Ecto neural progenitor cell (in vitro differentiated cells): ENCODE results near the gene YPEL2.
A peak's percentile ranks its signal among the peaks of the same experiment; 100 is the strongest.

ENCODE experiments used
- DNase-seq: peaks from one replicate; pipeline ENCODE4 v3.0.0-alpha.2; 2018; ENCODE audit warnings: low spot score

Gene YPEL2

DNA sequence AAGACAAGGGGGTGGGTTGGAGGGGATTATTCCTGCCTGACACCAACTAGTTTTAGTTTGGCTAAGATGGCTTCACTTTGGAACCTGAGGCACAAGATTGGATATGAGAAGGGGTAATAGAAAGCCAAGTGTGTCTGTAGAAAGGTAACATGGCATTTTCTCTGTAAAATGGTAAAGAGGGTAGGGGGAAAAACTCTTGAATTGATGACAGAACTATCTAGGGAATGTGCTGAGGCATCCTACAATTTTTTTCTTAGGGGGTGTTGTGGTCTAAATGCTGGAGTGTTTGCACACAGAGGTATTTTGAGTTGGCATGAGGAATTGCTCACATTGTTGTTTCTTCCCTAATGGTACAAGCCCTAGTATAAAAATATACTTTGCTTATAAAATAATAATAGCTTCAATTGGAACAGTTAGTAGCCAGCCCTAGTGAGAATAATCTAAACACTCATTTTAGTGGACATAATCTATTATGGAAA is 25.8 kb downstream of the YPEL2 start:
- no peak for DNase-seq

DNA sequence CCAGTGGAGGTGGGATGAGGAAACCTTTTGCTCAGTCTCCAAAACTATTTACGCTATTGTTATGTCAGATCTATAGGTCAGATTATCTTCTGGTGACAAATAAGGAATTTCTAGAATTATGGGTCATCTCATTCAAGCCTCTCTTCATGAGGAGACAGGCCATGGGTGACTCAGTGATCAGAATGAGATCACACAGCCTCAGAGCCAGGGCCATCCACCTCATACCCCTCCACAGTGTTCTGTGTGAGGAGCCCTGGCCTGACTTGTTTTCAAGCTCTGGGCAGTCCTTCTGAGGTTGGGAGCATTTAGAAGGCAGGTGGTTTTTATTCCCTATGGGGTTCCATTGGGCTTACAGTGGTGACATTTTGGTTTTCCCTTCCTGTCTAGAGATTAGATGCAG is 26.5 kb downstream of the YPEL2 start:
- no peak for DNase-seq

DNA sequence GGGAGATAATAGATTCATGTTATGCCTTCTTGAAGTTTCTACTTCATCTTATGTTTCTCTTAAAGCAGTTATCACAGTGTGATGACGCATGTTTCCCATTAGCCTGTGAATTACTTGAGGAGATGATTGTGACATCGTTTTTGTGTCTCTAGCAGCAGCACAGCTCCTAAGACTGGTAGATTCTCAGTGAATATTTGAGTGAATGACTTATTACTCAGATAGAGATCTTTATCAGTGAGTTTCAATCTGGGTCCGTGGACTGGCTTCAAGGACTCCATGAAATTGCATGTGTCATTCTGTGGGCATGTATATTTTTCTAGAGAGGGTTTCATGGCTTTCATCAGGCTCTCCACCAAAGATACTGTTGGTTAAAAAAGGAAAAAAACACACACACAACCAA is 29.9 kb downstream of the YPEL2 start:
- no peak for DNase-seq

DNA sequence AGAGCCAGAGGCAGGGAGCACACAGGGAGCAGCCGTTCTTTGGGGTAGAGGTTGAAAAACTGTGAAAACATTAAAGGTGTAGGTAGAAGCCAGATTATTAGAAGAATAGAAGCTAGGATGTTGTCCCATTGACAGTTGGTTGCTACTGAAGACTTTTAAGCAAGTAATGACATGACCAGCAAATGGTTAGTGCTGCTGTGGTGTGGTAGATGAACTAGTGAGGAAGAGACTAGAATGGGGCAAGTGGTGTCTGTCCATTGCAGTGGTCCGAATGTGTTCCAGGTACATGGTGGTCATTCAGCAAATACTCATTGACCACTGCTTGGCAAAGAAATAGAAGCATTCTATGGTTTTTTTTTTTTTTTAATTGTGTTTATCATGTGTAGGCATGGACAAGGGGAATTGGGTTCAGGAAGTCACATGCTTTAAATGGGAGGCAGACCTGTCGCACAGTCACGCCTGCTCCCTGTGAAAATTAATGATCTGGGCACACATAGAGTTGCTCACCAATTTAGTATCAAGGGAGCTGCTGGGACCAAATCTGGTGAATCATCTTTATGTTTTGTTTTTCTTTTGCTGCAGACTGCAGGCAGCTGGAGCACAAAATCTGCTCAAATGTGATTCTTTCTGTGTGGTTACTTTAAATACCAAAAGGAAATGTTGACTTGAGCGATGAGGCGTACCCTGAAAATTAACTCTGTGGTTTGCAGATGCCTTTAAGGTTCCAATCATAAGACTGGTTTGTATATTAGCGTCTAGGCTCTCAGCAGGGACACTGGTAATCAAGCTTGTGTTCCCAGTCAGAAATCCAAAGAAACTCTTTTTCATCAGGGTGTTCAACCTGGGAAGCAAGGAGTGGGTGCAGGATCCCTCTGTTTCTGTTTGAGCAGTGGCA is 30.7 kb downstream of the YPEL2 start:
- no peak for DNase-seq

DNA sequence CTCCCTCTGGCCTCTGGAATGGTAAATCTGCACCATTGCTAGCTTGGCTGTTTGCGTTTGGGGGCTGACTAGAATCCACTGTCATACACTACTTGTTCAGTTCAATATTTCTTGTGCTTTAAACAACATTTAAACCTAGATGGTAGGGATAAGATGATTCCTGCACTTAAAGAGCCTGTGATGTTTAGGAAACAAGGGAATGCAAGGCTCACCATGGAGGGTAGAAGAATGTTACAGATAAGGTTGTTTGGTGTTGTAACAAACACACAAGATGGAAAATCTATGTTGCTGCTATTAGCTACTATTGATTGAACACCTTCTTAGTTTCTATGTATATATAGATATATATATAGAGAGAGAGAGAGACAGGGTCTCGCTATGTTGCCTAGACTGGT is 31.4 kb downstream of the YPEL2 start:
- DNase-seq, result no peak

DNA sequence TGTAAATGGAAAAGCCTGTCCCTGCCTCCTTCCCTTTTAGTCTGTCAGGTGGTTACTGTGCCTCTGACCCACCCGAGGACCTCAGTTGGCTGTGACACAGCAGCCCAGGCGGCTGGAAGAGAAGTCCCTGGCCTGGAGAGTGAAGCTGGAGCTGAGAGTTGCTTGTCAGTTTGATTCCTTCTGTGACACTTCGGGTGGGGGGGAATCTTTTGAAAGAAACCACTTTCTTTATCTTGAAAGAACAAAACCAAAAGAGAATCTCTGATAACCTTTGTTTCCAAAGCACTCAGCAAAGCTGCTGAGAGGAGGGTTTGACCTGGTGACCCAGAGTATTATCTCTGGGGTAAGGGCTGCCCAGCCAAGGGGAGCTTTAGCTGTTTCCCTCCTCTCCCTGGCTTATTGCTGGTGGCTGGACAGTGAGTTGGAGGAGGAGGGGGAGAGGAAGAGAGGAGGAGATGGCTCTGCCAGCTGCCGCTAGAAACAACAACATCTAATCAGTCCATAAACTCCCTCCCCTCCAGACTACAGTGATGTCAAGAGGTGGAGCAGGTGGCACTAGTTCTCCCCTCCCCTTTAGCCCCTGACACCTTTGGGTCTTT is 34.0 kb downstream of the YPEL2 start:
- peak; percentile 85 for DNase-seq

DNA sequence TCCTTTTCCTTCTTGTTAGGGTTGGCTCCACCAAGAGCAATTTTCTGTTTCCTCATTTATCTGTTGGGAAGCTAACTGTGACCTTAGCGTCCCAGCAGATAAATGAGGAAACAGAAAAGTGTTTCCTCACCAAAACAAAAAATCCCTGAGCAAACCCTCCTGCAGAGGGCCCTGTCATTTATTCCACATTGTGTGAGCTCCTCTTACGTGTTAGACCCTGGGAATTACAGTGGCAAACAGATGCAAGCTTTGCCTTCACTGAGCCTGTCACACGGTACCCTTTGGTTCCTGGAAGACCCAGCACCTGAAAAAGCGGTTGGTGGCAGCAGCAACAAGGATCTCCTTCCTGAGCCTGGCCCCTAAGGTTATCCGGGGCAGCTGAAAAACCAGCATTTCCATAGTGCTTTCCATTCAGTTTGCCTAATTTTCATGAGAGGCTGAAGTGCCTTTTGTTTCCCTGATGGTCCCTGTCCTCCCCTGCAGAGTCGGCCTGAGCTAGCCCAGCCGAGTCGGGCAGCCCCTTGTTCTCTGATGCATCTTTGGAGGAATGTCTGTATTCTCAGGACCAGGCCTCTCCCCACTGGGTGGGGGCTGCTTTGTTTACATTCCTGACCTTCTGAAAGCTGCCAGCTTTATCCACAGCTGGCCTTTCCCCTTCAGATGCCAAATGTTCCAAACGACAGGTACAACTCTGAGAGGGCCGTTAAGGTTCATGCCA is 34.7 kb downstream of the YPEL2 start:
- peak; percentile 85 for DNase-seq

DNA sequence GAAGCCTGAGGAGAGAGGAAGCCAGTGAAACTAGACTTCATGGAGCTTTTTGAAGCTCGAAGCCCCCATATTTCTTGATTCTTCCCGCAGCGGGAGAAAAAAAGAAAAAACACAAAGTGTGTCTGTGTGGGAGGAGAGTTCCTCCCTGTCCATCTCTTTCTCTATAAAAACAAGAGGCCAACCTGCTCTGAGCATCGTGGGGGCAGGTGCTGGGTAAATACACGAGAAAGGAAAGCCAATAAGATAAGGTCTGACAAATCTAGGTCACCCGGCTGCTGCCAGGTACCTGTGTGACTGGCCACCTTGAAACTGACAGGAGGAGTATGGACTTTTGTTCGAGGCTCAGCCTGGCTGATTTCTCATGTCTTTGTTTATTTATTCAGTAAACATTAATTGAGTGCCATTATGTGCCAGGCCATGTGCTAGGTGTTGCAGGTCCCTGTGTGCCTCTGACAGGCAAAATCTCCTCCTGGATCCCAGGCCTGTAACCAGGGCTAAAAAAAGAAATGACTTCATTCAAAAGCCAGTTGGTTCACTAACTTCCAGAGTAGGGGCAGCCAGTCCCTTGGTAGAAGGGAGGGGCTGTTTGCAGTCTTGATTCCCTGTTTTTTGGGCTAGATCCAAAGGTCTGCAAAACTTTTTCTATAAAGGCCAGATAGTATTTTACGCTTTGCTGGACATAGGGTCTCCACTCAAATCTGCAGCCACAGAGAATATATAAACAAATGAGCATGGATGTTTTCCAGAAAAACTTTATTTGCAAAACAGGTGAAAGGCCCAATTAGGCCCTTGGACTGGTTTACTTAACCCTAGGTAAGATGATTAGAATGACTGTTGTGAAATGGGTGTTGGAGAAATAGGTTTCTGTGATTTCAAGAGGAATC is 35.6 kb downstream of the YPEL2 start:
- no peak for DNase-seq

DNA sequence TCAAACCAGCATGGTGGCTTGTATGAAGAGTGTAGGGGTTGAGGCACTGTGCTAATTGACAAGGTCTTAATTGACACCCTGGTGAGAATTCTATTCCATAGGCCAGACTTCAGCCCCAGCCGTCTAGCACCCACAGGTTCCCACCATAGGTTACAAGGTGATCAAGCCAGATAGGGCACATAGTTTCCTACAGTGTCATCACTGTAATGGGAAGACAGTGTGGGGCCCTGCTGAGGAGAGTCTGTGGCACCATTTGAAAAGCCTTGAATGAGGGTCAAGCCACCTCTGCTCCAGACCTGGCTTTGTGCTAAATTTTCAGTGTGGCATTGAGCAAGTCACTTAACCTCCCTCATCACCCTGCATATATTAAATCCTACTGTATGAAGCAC is 36.2 kb downstream of the YPEL2 start:
- DNase-seq, result no peak

DNA sequence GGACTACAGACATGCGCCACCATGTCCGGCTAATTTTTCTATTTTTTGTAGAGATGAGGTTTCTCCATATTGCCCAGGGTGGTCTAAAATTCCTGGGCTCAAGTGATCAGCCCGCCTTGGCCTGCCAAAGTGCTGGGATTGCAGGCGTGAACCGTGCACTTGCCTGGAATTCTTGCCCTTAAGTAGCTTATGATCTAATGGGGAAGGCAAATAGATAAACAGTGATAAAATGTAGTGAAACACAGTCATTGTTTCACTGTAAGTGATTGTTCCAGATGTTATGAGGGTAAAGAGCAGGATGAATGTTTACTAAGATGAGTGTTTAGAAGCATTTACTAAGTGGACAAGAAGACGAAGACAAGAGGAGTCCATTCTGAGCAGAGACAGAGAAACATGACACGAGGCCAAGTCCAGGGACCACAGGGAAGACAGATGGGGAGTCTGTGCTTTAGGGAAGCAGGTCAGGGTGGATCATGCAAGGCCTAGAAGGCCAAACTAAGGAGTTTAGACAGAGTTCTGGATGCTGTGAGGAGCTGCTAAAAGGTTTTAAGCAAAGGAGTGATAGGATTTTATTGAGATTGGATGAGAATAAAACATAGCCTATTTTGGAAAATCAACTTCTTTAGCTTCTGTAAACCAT is 36.9 kb downstream of the YPEL2 start:
- no peak for DNase-seq

DNA sequence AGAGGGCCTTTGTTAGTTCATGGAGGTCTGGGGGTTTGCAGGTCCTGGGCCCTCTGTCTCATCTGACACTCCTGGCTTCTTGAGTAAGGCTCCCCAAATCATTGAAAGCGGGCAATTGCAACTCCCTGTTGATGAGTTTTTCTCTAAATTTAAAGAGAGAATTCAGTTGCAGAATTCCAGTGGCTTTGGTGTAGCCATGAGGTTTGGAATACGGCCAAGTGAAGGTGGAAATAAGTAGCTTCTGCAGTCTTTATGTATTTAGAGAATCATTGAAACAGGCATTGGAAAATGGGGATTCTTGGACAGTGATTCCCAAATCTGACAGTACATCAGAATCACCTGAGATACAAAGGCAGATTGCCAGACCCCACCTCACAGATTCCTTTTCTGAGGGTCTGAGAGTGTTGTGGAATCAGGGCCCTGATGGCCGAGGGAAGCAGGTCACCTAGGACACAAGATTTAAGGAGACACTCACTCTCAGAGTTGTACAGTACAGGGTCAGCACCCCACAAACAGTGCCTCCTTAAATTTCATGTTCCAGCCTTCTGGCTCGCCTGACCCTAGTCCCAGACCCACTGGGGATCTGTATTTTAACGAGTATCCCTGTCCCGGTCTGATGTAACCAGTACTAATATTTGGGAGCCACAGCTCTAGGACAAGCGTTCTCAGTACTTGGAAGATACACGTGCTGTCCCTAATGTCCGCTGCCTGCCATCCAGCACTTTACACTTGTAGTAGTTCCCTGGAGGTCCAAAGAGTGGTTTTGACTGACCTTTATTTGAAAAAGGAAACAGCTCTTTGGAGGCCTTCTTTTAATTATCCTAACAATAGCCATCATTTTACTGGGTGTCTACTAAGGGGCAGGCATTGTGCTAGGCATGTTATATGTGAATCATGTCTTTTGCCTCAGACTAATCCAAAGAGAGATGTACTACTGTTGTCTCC is 37.8 kb downstream of the YPEL2 start:
- no peak for DNase-seq

DNA sequence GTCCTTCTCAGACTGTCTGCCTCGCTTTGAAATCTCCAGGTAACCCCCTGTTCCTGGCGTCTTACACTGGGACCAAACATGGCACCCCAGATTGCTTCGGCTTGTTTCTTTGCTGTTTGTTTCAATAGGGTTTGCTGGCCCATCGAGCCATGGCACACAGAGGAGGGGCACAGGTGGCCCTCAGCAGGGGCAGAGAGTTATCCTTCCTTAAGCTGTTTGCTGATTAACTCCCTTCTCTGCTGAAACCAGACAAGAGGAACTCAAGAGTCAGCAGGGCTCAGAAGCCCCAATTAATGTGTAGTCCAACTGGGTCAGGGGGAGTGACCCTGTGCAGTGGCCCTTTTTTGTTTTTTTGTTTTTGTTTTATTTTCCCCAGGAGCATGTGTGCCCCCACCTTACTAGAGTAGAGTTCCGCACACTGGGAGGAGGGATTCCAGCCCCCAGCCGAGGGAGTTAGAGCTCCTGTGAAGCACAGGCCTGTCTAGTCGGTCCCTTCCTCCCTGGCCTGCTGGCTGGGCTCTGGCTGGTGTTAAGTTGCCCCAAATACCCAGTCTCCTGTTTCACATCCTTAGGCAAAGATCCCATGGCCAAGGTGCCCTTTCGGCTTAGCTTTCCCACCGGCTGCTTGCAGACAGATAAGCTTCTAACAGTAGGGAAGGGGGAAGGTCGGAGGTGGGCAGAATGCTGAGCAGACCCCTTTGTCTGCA is 39.3 kb downstream of the YPEL2 start:
- DNase-seq, result peak; percentile 67

DNA sequence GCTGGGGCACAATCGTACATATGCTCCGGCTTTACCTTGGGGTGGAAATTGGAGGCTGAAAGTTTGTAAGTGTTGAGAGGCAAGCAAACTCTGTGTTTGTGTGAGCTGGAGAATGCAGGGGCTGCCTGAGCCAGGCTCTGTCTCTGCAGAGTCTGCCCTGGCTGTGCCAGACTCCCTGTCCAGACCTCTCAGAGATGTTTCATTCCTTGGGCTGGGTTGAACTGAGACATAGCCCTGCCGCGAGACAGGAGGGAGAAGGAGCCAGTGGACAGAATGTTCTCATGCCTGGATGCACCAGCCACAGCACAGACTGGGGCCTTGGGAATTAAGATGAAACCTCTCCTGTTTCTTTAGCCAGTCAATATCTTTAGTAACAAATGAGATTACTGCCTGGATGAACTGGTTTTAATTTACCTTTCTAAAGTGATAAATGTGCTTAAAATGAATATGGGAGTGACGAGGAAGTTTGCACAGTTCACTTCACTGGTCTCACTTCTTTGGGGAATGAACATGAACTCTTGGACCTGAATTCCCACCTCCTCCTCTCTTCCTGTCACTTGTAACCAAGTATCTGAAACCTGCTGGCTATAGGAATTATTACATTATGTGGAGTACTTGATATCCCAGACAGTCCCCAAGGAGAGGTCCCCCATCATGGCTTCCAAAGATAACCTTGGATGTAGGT is 40.1 kb downstream of the YPEL2 start:
- DNase-seq, result no peak

DNA sequence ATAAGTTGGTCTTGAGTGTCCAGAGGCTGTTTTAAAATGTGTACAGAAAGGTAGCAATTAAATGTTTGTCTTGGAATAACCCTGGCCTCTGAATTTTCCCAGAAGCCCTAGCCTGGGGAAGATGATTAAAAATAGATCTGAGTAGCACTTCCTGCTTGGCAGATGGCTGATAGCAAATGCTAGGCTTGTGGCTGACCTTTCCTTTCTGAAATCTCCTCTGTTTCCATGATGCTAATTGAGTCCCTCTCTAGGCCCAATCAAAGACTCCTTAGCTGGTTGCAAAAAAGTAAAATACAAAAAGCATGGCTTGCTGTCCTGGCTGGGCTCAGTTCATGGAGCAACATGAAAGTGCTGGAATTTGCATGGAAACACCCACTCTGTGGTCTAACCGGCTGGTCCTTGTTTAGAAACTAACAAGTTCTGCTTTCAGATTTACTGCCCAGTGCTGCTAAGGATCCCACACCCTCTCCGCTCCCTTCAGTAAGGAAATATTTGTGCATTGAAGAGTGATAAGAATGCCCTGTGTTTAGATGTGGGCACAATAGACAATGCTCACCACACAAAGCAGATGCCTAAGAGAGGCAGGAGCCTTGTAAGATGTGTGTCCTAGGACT is 40.8 kb downstream of the YPEL2 start:
- no peak for DNase-seq

DNA sequence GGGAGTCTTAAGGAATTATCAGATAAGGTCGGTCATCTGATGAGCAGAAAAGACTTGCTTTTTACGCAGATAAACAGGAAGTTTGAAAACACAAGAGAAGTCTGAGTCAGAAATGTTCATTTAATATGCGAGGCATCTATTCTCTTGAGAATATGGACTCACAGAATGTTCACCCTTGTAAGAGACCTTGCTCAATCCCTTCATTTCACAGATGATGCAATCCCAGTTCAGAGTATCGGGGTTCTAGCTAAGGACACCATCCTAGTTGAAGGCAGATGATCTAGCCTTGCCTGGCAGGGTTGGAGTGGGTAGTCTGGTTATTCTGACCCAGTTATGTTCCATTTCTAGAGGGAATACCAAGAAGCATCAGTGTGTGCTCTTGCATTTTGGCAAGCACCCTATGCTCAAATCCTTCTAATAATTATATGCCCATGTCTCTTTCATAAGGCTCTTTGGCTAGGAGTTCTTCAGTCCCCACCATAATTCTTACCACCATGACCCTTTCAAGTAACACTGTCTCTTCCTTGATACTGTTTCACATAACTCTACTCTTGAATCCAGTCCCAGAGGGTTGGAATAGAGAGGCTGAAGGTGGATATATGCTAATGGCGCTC is 42.5 kb downstream of the YPEL2 start:
- no peak for DNase-seq

DNA sequence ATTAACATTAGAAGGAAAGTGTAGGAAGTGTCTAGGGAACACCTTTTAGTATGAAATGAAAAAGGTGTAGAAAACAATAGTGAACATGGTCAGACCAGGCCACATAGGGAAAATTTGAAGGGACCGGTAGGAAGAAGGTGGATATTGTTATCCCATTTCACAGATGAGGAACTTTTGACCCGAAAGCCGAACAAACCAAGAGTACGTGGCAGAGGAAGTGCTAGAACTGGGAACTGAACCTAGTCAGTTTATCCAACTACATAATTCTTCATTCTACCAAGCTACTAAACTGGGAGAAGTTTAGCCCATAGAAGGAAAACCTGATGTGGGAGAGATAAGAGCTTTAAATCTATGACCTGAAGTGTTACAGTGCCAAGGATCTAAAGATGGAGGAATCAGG is 43.2 kb downstream of the YPEL2 start:
- no peak for DNase-seq

DNA sequence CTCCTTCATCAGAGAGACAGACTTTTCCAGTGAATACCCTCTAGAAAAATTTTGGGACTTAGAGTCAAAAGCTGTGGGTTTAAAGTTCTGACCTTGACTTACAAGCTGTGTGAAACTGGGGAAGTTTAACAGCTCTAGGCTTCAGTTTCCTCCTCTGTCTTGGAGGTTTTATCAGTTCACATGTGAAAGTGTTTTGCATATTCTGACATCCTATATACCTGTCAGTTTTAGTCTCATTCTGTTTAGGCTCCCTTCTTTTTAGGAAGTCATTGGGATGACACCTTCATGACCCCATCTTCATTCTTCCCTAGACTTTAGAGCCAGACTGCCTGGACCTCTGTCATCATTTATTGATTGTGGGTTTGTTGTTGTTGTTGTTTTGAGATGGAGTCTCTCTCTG is 44.4 kb downstream of the YPEL2 start:
- DNase-seq, result no peak

DNA sequence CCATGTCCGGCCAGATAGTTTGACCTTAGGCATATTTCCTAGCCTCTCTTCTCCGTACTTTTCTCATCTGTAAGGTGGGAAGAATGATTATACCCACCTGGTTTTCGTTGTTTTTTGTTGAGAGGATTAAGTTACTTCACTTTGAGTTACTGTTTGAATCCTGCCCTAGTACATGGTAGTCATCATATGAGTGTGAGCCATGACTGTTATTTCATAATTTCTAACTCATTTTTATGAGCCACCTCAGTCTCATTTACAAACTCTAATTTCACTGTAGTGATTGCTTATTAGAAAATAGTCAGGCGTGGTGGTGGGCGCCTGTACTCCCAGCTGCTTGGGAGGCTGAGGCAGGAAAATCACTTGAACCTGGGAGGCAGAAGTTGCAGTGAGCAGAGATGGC is 45.1 kb downstream of the YPEL2 start:
- DNase-seq, result no peak
